22Rv1 (cell line): ENCODE measurements around the gene UBXN2A.

ENCODE experiments used
- H3K27ac ChIP-seq: fragments of 450-650 bp; 2 replicates; pipeline ENCODE4 v1.5.1; 2017
- ZFX ChIP-seq: fragments of 450-650 bp; IDR thresholded peaks from 2 replicates; pipeline ENCODE4 v1.6.1; 2017; ENCODE audit warnings: antibody characterized with exemption, borderline replicate concordance
- TF ChIP-seq, protein P1 (sequence below): fragments of 450-650 bp; IDR thresholded peaks from 2 replicates; pipeline ENCODE4 v1.5.1; 2017; ENCODE audit warnings: mild to moderate bottlenecking

The UBXN2A gene, protein sequence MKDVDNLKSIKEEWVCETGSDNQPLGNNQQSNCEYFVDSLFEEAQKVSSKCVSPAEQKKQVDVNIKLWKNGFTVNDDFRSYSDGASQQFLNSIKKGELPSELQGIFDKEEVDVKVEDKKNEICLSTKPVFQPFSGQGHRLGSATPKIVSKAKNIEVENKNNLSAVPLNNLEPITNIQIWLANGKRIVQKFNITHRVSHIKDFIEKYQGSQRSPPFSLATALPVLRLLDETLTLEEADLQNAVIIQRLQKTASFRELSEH

GRCh38 chr2:23939987-23940717 lies at the start of gene UBXN2A:
Gene UBXN2A (plus strand): TSS chr2:23940463. CDS start chr2:23958315, 17,852 bp downstream.
- peak within 1 kb of the TSS; percentile 77 for H3K27ac ChIP-seq
- no peak for TF ChIP-seq ZFX
- TF ChIP-seq, protein P1, sequence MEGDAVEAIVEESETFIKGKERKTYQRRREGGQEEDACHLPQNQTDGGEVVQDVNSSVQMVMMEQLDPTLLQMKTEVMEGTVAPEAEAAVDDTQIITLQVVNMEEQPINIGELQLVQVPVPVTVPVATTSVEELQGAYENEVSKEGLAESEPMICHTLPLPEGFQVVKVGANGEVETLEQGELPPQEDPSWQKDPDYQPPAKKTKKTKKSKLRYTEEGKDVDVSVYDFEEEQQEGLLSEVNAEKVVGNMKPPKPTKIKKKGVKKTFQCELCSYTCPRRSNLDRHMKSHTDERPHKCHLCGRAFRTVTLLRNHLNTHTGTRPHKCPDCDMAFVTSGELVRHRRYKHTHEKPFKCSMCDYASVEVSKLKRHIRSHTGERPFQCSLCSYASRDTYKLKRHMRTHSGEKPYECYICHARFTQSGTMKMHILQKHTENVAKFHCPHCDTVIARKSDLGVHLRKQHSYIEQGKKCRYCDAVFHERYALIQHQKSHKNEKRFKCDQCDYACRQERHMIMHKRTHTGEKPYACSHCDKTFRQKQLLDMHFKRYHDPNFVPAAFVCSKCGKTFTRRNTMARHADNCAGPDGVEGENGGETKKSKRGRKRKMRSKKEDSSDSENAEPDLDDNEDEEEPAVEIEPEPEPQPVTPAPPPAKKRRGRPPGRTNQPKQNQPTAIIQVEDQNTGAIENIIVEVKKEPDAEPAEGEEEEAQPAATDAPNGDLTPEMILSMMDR = no peak

DNA sequence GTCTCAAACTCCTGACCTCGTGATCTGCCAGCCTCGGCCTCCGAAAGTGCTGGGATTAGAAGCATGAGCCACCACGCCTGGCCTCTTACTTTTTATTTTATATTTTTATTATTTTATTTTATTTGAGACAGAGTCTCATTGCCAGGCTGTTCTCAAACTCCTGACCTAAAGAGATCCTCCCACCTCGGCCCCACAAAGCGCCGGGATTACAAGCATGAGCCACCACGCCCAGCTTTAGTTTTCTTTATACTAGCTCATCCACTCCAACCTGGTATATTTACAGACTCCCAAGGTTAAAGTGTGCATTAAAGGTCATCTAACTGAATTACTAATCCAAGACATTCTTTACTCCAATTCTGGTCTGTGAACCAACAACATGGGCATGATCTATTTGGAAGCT lies 40.1 kb upstream of the UBXN2A start:
- no peak overlapping the region for H3K27ac ChIP-seq
- no peak for TF ChIP-seq ZFX
- TF ChIP-seq, protein P1 = no peak

DNA sequence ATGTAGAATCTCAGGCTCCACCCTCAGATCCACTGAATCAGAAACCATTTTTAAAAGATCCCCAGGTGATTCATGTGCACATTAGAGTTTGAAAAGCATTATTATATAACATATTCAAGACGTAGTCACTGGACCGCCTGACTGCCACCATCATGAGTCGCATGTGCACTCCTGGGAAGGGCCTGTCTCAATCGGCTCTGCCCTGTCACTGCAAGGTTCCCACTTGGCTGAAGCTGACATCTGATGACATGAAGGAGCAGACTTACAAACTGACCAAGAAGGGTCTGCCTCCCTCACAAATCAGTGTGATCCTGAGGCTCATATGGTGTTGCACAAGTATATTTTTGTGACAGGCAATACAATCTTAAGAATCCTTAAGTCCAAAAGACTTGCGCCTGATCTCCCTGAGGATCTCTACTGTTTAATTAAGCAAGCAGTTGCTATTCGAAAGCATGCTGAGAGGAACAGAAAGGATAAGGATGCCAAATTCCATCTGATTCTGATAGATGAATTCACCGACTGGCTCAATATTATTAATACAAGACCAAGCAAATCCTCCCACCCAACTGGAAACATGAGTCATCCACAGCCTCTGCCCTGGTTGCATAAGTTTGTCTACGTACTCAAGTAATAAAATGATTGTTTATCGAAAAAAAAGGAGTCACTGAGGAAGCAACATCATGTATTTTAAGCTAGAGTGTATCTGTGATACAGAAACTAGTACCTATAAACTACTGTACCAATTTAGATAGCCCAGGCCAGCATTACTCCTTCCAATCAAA lies 39.5 kb upstream of the UBXN2A start:
- no peak overlapping the region for H3K27ac ChIP-seq
- TF ChIP-seq ZFX = no peak
- TF ChIP-seq, protein P1 = no peak

- no peak overlapping the region for H3K27ac ChIP-seq
- TF ChIP-seq, protein P1 = no peak
- TF ChIP-seq ZFX = no peak
Measured at GRCh38 chr2:23901966-23902846, 38.1 kb upstream of the UBXN2A start.

DNA sequence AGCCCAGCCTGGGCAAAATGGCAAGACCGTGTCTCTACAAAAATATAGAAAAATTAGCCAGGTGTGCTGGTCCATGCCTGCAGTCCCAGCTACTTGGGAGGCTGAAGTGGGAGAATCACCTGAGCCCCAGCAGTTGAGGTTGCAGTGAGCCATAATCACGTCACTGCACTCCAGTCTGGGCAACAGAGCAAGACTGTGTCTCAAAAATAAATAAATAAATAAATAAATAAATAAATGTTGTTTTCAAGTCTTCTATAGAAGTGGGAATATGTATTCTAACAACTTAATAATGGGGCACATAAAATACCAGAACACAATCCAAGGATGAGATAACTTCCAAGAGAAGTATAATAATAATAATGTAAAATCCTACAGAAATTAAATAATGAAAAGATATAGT lies 37.2 kb upstream of the UBXN2A start:
- TF ChIP-seq, protein P1 = no peak
- no peak for TF ChIP-seq ZFX
- H3K27ac ChIP-seq = no peak overlapping the region

DNA sequence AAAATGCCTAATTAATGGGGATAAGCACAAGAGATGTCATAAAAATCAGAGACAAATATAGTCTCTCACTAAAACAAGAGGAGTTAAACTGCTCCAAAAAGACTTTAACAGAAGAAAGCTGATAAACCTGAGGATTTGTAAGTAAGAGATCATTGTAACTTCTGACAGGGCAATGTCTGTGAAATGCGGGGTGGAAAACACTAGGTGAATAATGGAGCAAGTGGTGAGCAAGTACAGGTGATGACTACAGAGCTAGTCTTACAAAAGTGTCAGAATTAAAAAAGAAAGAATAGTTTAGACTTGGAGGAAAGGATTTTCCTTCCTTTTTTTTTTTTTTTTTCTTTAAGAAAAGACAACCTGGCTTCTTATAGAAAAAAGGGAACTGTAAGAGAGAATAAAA lies 36.0 kb upstream of the UBXN2A start:
- H3K27ac ChIP-seq = no peak overlapping the region
- TF ChIP-seq, protein P1 = no peak
- no peak for TF ChIP-seq ZFX
